PC-9 (cell line): ENCODE measurements around the gene SLC6A17.

Source experiments
- CTCF ChIP-seq: fragments of 200-600 bp; sonication (generic); conservative IDR thresholded peaks from 2 replicates; pipeline ENCODE4 v1.6.1; 2017; ENCODE audit warnings: mixed run types, antibody characterized with exemption, mild to moderate bottlenecking, moderate library complexity
- EZH2 ChIP-seq: fragments of 200-600 bp; sonication (generic); IDR thresholded peaks from 2 replicates; pipeline ENCODE4 v1.8.0; 2017; ENCODE audit warnings: antibody characterized with exemption, low read depth

- no peak for TF ChIP-seq CTCF
- TF ChIP-seq EZH2: no peak
These were observed 38.9 kb downstream of the SLC6A17 start for GRCh38 chr1:110189181-110189580.
